Gastrocnemius medialis (tissue), 4 donors: ENCODE results near the gene CFAP65. TPM values are rescaled to one million over a fixed set of nuclear protein-coding genes. Genes with fewer than 3 reads are reported as not detected.

Experiments used
- ATAC-seq, 2 donors: fragments of 150-250 bp; one replicate each; pipeline ENCODE4 v1.9.1; 2016
- DNase-seq, 2 donors: peaks; one replicate each; pipeline ENCODE4 v3.0.0-alpha.2; 2019
- H3K27ac ChIP-seq, 4 donors: fragments of 200-600 bp; sonication (generic); 1 replicate in 1 of 4; 2 replicates in 3 of 4; pipeline ENCODE4 v1.5.1; 2016 to 2018; ENCODE audit warnings: mild to moderate bottlenecking in 2 of 4, moderate library complexity in 1 of 4
- H3K27me3 ChIP-seq, 3 donors: fragments of 200-600 bp; sonication (generic) in 2 of 3; 1 replicate in 1 of 3; 2 replicates in 2 of 3; pipeline versions ENCODE4 v1.5.1 to v1.6.0; 2016 to 2019; ENCODE audit warnings: mild to moderate bottlenecking in 1 of 3, moderate library complexity in 1 of 3
- H3K36me3 ChIP-seq, 2 donors: fragments of 200-600 bp; sonication (generic) in 1 of 2; one replicate each; pipeline ENCODE4 v1.5.1; 2017 to 2018
- H3K4me1 ChIP-seq, 2 donors: fragments of 200-600 bp; sonication (generic) in 1 of 2; one replicate each; pipeline ENCODE4 v1.5.1; 2016 to 2017; ENCODE audit warnings: mild to moderate bottlenecking in 2 of 2
- H3K4me3 ChIP-seq, 4 donors: fragments of 200-600 bp; sonication (generic) in 3 of 4; 1 replicate in 1 of 4; 2 replicates in 3 of 4; pipeline ENCODE4 v1.5.1; 2016 to 2019; ENCODE audit warnings: mild to moderate bottlenecking in 2 of 4
- H3K9me3 ChIP-seq, 3 donors: fragments of 200-600 bp; sonication (generic) in 2 of 3; 1 replicate in 1 of 3; 2 replicates in 2 of 3; pipeline ENCODE4 v1.5.1; 2016 to 2019
- CTCF ChIP-seq, 5 experiments: fragments of 450-650 bp in 3 of 5; fragments of 200-600 bp in 2 of 5; sonication (generic) in 2 of 5; IDR thresholded peaks in 4 of 5; conservative IDR thresholded peaks in 1 of 5; 1 replicate in 4 of 5; 2 replicates in 1 of 5; pipeline ENCODE4 v1.5.1; 2016 to 2019; ENCODE audit warnings: antibody characterized with exemption in 5 of 5, mild to moderate bottlenecking in 3 of 5, moderate library complexity in 3 of 5
- POLR2A ChIP-seq, 2 donors: fragments of 450-650 bp; IDR thresholded peaks; one replicate each; pipeline ENCODE4 v1.6.1; 2017; ENCODE audit warnings: antibody characterized with exemption in 2 of 2, mild to moderate bottlenecking in 2 of 2, moderate library complexity in 2 of 2
- in situ Hi-C, 4 donors: fragments of 200-750 bp; cut with MboI; loops; one replicate each; pipeline versions ENCODE4 v1.15.0 to v1.8.0; 2017; ENCODE audit warnings: low sequenced_read_pairs in 4 of 4
- intact Hi-C: fragments of 100-400 bp; cut with DNase I; formaldehyde crosslinking; loops from one replicate; pipeline ENCODE4 v1.15.1; 2023; ENCODE audit warnings: low total_unique reads
- total RNA-seq, 4 donors: library from RNA; depleted of rRNA; stranded (reverse); fragments of >200 nt; gene quantifications; one replicate each; pipeline versions ENCODE4 v1.1.0 to v1.2.3, GENCODE V29; 2016

The CFAP65 gene
- total RNA-seq: under 1 TPM in 1 of 4 donors, not detected in 3; 0.09 TPM

DNA sequence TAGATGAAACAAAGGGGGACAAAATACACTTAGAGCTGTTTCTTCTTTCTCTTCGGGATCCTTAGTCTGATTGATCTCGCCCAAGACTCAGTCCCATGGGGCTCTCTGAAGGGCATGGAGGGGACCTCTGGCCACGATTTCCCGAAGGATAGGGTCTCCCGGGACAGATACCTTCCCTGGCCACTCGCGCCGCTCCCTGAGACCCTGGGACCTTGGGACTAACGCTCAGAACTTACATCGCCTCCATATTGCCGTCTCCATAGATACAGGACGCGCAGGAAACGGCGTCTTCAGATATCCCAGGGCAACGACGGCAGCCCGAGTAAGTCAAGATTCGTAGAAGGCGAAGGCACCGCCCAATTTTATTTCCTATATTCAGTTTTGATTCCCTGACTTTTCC lies at the start of gene CFAP65:
Gene CFAP65, minus strand, starts transcription at position 265 of the 400 bp plus-strand sequence. CDS start 2,468 bp downstream, outside the sequence.
- Histone ChIP-seq H3K4me3 (peak within 1 kb of the TSS in 2 of 4 donors; percentile 24 to 35), H3K36me3 (no peaks in the 10 kb centered on the region), H3K27me3 (peaks cover 35 to 63% (median 36%) of the 10 kb centered on the region in 3 donors), H3K4me1 (peaks cover 0 to 4% of the 10 kb centered on the region in 2 donors), H3K9me3 (no peaks in the 10 kb centered on the region), H3K27ac (no peak within 1 kb of the TSS)
- DNase-seq: no peak
- TF ChIP-seq POLR2A (IDR thresholded peaks at IDR 0.05): no peak
- no peak for TF ChIP-seq CTCF (IDR thresholded peaks at IDR 0.05 in 4 of 5, conservative IDR thresholded peaks at IDR 0.05 in 1 of 5)
- in situ Hi-C loops: loop anchor here in 1 of 4 donors (10.0 kb wide), 1 partner anchor 264 kb away; the partner anchor contains the start of gene PTPRN
- no peak for ATAC-seq
- intact Hi-C loops: no loop called here

- Histone ChIP-seq H3K4me1 (peaks cover 0 to 6% of the 10 kb centered on the region in 2 donors), H3K36me3 (no peaks in the 10 kb centered on the region), H3K27ac (no peak overlapping the region), H3K9me3 (no peaks in the 10 kb centered on the region), H3K27me3 (no peaks in the 10 kb centered on the region), H3K4me3 (no peak overlapping the region)
- intact Hi-C loops (no loop called here), in situ Hi-C loops (no loop called here)
- DNase-seq: no peak
- no peak for TF ChIP-seq CTCF (IDR thresholded peaks at IDR 0.05 in 4 of 5, conservative IDR thresholded peaks at IDR 0.05 in 1 of 5)
- TF ChIP-seq POLR2A (IDR thresholded peaks at IDR 0.05): no peak
- ATAC-seq: no peak
These were observed 49.4 kb upstream of the CFAP65 start for GRCh38 chr2:219090436-219091299.

DNA sequence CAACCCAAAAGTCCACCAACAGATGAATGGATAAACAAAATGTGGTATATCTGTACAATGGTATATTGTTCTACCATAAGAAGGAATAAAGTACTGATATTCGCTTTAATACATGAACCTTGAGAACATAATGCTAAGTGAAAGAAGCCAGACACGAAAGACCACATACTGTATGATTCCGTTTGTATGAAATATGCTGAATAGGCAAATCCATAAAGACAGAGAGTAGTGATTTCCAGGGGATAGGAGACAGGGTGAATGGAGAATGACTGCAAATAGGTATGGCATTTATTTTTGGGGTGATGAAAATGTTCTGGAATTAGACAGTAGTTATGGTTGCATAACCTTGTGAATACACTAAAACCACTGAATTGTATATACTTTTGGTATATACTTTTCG lies 48.0 kb upstream of the CFAP65 start:
- H3K36me3 ChIP-seq: no peaks in the 10 kb centered on the region
- intact Hi-C loops (no loop called here), in situ Hi-C loops (no loop called here)
- no peak overlapping the region for H3K27ac ChIP-seq
- ATAC-seq (no peak), DNase-seq (no peak)
- H3K4me1 ChIP-seq: no peaks in the 10 kb centered on the region
- no peaks in the 10 kb centered on the region for H3K27me3 ChIP-seq
- H3K9me3 ChIP-seq: no peaks in the 10 kb centered on the region
- TF ChIP-seq POLR2A (IDR thresholded peaks at IDR 0.05): no peak
- no peak for TF ChIP-seq CTCF (IDR thresholded peaks at IDR 0.05 in 4 of 5, conservative IDR thresholded peaks at IDR 0.05 in 1 of 5)
- H3K4me3 ChIP-seq: no peak overlapping the region

DNA sequence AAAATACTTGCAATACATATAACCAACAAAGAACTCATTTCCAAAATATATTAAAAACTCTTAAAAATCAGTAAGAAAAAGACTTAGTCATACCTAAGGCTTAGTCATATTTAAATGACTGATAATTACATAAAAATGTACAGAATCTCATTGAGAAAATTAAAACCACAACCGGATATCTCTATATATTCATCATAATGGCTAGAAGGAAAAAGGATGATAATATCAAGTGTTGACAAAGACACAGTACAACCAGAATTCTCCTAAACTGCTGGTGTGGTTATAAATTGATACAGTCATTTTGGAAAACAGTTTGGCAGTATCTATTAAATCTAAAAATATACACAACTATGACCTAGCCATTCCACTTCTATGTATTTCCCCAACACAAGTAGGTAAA lies 46.5 kb upstream of the CFAP65 start:
- no peaks in the 10 kb centered on the region for H3K36me3 ChIP-seq
- intact Hi-C loops (no loop called here), in situ Hi-C loops (no loop called here)
- no peak for DNase-seq
- H3K27ac ChIP-seq: no peak overlapping the region
- H3K4me3 ChIP-seq: no peak overlapping the region
- no peaks in the 10 kb centered on the region for H3K4me1 ChIP-seq
- no peak for TF ChIP-seq POLR2A (IDR thresholded peaks at IDR 0.05)
- TF ChIP-seq CTCF (IDR thresholded peaks at IDR 0.05 in 4 of 5, conservative IDR thresholded peaks at IDR 0.05 in 1 of 5): no peak
- no peak for ATAC-seq
- H3K9me3 ChIP-seq: no peaks in the 10 kb centered on the region
- no peaks in the 10 kb centered on the region for H3K27me3 ChIP-seq
